Adrenal gland (tissue), 5 donors: ENCODE results near the gene DAGLB.

Experiments
- POLR2A ChIP-seq, 2 donors: fragments of 450-650 bp; IDR thresholded peaks; one replicate each; pipeline ENCODE4 v1.6.1; 2017; ENCODE audit warnings: antibody characterized with exemption in 2 of 2, mild to moderate bottlenecking in 2 of 2, moderate library complexity in 1 of 2
- TF ChIP-seq, protein P1 (sequence below), 6 experiments: fragments of 450-650 bp in 4 of 6; fragments of 200-600 bp in 2 of 6; sonication (generic) in 1 of 6; IDR thresholded peaks; 1 replicate in 5 of 6; 2 replicates in 1 of 6; pipeline versions ENCODE4 v1.5.1 to v1.8.0; 2016 to 2021; ENCODE audit warnings: antibody characterized with exemption in 6 of 6, mild to moderate bottlenecking in 2 of 6, moderate library complexity in 1 of 6
- donor health status: DM: no; HTN: no; CAD: no.

DNA sequence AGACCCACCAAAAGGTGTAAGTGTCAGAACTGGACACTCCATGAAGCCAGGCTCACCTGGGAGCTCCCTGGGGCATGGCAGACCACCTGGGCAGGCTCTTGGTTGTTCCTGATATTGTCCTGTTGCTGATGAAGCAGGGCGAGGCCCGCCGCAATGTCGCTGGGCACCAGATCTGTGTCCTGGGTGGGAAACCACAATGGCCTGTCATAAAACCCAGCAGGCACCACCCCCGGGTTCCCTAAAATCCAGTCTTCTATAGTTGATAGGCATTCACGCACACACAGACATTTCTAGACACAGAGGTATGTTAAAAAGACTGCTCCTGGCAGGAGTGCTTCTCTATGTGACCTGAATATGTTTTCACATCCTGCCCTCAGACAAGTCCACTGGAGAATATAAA lies 15.0 kb downstream of the DAGLB start:
- TF ChIP-seq, protein P1, sequence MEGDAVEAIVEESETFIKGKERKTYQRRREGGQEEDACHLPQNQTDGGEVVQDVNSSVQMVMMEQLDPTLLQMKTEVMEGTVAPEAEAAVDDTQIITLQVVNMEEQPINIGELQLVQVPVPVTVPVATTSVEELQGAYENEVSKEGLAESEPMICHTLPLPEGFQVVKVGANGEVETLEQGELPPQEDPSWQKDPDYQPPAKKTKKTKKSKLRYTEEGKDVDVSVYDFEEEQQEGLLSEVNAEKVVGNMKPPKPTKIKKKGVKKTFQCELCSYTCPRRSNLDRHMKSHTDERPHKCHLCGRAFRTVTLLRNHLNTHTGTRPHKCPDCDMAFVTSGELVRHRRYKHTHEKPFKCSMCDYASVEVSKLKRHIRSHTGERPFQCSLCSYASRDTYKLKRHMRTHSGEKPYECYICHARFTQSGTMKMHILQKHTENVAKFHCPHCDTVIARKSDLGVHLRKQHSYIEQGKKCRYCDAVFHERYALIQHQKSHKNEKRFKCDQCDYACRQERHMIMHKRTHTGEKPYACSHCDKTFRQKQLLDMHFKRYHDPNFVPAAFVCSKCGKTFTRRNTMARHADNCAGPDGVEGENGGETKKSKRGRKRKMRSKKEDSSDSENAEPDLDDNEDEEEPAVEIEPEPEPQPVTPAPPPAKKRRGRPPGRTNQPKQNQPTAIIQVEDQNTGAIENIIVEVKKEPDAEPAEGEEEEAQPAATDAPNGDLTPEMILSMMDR (IDR thresholded peaks at IDR 0.05), result no peak
- no peak for TF ChIP-seq POLR2A (IDR thresholded peaks at IDR 0.05)
